ENCODE data around the gene DNHD1. TPM values are rescaled to one million over a fixed set of nuclear protein-coding genes. Genes with fewer than 3 reads are reported as not detected.

Gene DNHD1
- total and polyA plus RNA-seq, 2 of the 4 experiments (the other 2 are of a cell fraction): 1.8 to 3.6 TPM

GRCh38 chr11:6546735-6547134 lies 49.7 kb downstream of the DNHD1 start:
- Histone ChIP-seq H2AK9ac (replicated peaks; ENCODE audit: low read depth, low read length, poor library complexity) (no peak overlapping the region), H4K5ac (ENCODE audit: low read depth, low read length) (no peak overlapping the region), H3K4me2 (ENCODE audit: low read depth, low read length) (no peak overlapping the region), H3K4ac (ENCODE audit: low read depth, low read length) (no peak overlapping the region), H2AFZ (replicated peaks; ENCODE audit: low read length, poor library complexity) (no peak overlapping the region), H2AK5ac (ENCODE audit: low read depth, low read length) (no peak overlapping the region), H3K56ac (ENCODE audit: extremely low read depth, insufficient read depth, low read length) (no peak overlapping the region), H3K9me1 (ENCODE audit: insufficient read depth, low read length) (peaks cover 7% of the 10 kb centered on the region; the same call in 1 of the 2 replicates), H3K9ac (ENCODE audit: low read depth, low read length) (no peak overlapping the region), H3K14ac (replicated peaks; ENCODE audit: low read depth, low read length) (no peak overlapping the region), H4K20me1 (ENCODE audit: insufficient read depth, low read length) (no peaks in the 10 kb centered on the region), H4K91ac (ENCODE audit: insufficient read depth, low read depth, low read length) (no peak overlapping the region), H2BK15ac (ENCODE audit: low read depth, low read length) (no peak overlapping the region), H3K27ac (ENCODE audit: insufficient read depth, low read length) (no peak overlapping the region), H2BK20ac (ENCODE audit: low read depth, low read length) (no peak overlapping the region), H3K27me3 (ENCODE audit: control insufficient read depth, insufficient read depth, low read length) (no peaks in the 10 kb centered on the region), H3K4me3 (ENCODE audit: insufficient read depth, low read depth, low read length) (no peak overlapping the region), H3K18ac (ENCODE audit: low read depth, low read length) (no peak overlapping the region), H4K8ac (ENCODE audit: low read depth in 2 of 2, low read length in 2 of 2) (no peak overlapping the region), H2BK120ac (ENCODE audit: low read depth, low read length) (no peak overlapping the region), H3K79me1 (ENCODE audit: low read depth in 1 of 2, low read length in 2 of 2) (no peaks in the 10 kb centered on the region), H3K9me3 (ENCODE audit: control insufficient read depth, insufficient read depth, low read length) (no peaks in the 10 kb centered on the region), H2BK5ac (ENCODE audit: low read depth, low read length, poor library complexity, severe bottlenecking) (no peak overlapping the region), H3K23ac (ENCODE audit: low read depth, low read length) (no peak overlapping the region), H3K4me1 (ENCODE audit: control insufficient read depth, insufficient read depth, low read length) (no peaks in the 10 kb centered on the region), H3K36me3 (ENCODE audit: control insufficient read depth, insufficient read depth, low read length) (0 out of 2 replicates have a peak, but pooled peaks cover 4% of the 10 kb centered on the region)
- in situ Hi-C loops (cut with MboI; ENCODE audit: low sequenced_read_pairs): no loop called here
- TF ChIP-seq MXI1 (IDR thresholded peaks at IDR 0.05; ENCODE audit: borderline replicate concordance, low read depth, low read length): no peak
- TF ChIP-seq ELK1 (IDR thresholded peaks at IDR 0.05; ENCODE audit: borderline replicate concordance, low read depth, low read length): no peak
- TF ChIP-seq POLR2A (IDR thresholded peaks at IDR 0.05; ENCODE audit: low read depth, low read length): no peak
- TF ChIP-seq MAZ (IDR thresholded peaks at IDR 0.05; ENCODE audit: borderline replicate concordance, low read depth, low read length): no peak
- no peak for TF ChIP-seq RAD21 (IDR thresholded peaks at IDR 0.05; ENCODE audit: low read length)
- TF ChIP-seq NFE2L2 (IDR thresholded peaks at IDR 0.05; ENCODE audit: low read depth, low read length): no peak
- no peak for TF ChIP-seq BHLHE40 (IDR thresholded peaks at IDR 0.05; ENCODE audit: low read depth, low read length)
- ATAC-seq (ENCODE audit: low read depth) (no peak), DNase-seq (no peak)
- intact Hi-C loops (cut with micrococcal nuclease): no loop called here
- ChIA-PET CTCF (no interaction called here), POLR2A (ENCODE audit: unreplicated experiment) (interaction anchor here (0.6 kb wide), 1 partner anchor 29 kb away, joined by 3 read pairs; no protein-coding TSS in a partner anchor)
- dilution Hi-C loops (cut with HindIII; ENCODE audit: low sequenced_read_pairs, unreplicated experiment): no loop called here
- no TSS peak for BruUV-seq (replicated peaks)
- WGBS, 2 experiments (ENCODE audit: extremely low coverage in 2 of 2, insufficient read length in 1 of 2): 95% methylated on average over 3 of the region's 8 CpGs; no CpG with 5 or more reads in 1 of the 2 experiments
